Keratinocyte (primary cell): ENCODE measurements around the gene RING1. TPM values are rescaled to one million over a fixed set of nuclear protein-coding genes. Genes with fewer than 3 reads are reported as not detected.

Experiments
- DNase-seq: peaks from one replicate; pipeline ENCODE4 v3.0.0-alpha.2; 2011; ENCODE audit warnings: low read depth, missing footprints, low spot score
- FAIRE-seq: peaks from 2 replicates; lab custom pipeline; 2011; peaks lifted over from hg19 to GRCh38; lab: Jason Lieb, UNC
- H2AFZ ChIP-seq: 2 replicates; pipeline ENCODE4 v1.6.0; 2012; ENCODE audit warnings: low read length, control low read depth, inconsistent platforms; ENCODE audit not compliant: control insufficient read depth
- H3K27ac ChIP-seq: 2 replicates; pipeline ENCODE4 v1.5.1; 2011; ENCODE audit warnings: low read length; ENCODE audit not compliant: control insufficient read depth, insufficient read depth
- H3K27me3 ChIP-seq: 3 replicates; pipeline ENCODE4 v1.6.0; 2011; ENCODE audit warnings: low read length; ENCODE audit not compliant: control insufficient read depth, insufficient read depth; ENCODE audit errors: extremely low read depth
- H3K36me3 ChIP-seq, 2 experiments: 2 replicates in 1 of 2; 3 replicates in 1 of 2; pipeline ENCODE4 v1.5.1; 2011; ENCODE audit warnings: low read length in 2 of 2, mild to moderate bottlenecking in 1 of 2; ENCODE audit not compliant: control insufficient read depth in 2 of 2, insufficient read depth in 2 of 2; ENCODE audit errors: extremely low read depth in 1 of 2
- H3K4me1 ChIP-seq: 3 replicates; pipeline ENCODE4 v1.5.1; 2011; ENCODE audit warnings: low read length; ENCODE audit not compliant: control insufficient read depth, insufficient read depth; ENCODE audit errors: extremely low read depth
- H3K4me2 ChIP-seq: 3 replicates; pipeline ENCODE4 v1.6.0; 2011; ENCODE audit warnings: low read depth, low read length; ENCODE audit not compliant: control insufficient read depth, insufficient read depth; ENCODE audit errors: extremely low read depth
- H3K4me3 ChIP-seq, 3 experiments: fragments of 200-600 bp in 1 of 3; sonication (generic) in 1 of 3; 2 replicates in 2 of 3; 3 replicates in 1 of 3; pipeline ENCODE4 v1.5.1; 2011 to 2016; ENCODE audit warnings: low read length in 3 of 3, mild to moderate bottlenecking in 3 of 3, control low read depth in 2 of 3, inconsistent platforms in 1 of 3, low read depth in 1 of 3, mixed read lengths in 1 of 3, mixed run types in 1 of 3, moderate library complexity in 1 of 3; ENCODE audit not compliant: control insufficient read depth in 2 of 3, insufficient read depth in 2 of 3; ENCODE audit errors: extremely low read depth in 1 of 3
- H3K79me2 ChIP-seq: 2 replicates; pipeline ENCODE4 v1.6.0; 2012; ENCODE audit warnings: low read length; ENCODE audit not compliant: control insufficient read depth, insufficient read depth
- H3K9ac ChIP-seq: 3 replicates; pipeline ENCODE4 v1.6.0; 2011; ENCODE audit warnings: low read length; ENCODE audit not compliant: control insufficient read depth, insufficient read depth; ENCODE audit errors: extremely low read depth
- H3K9me1 ChIP-seq: 3 replicates; pipeline ENCODE4 v1.6.0; 2011; ENCODE audit warnings: low read length; ENCODE audit not compliant: control insufficient read depth, insufficient read depth; ENCODE audit errors: extremely low read depth
- H3K9me3 ChIP-seq: 2 replicates; pipeline ENCODE4 v1.5.1; 2012; ENCODE audit warnings: low read depth, low read length; ENCODE audit not compliant: control insufficient read depth
- H4K20me1 ChIP-seq: 3 replicates; pipeline ENCODE4 v1.6.0; 2011; ENCODE audit warnings: low read length; ENCODE audit not compliant: control insufficient read depth, insufficient read depth; ENCODE audit errors: extremely low read depth
- EZH2 ChIP-seq: IDR thresholded peaks from one replicate; pipeline ENCODE4 v1.6.1; 2012; ENCODE audit warnings: inconsistent platforms, mild to moderate bottlenecking, low read length, moderate library complexity
- dilution Hi-C: fragments of 300-500 bp; cut with MboI; formaldehyde crosslinking; loops from one replicate; pipeline ENCODE4 v1.7.0; 2020; ENCODE audit warnings: low sequenced_read_pairs; ENCODE audit not compliant: extremely low pct_ligation_motif_present
- polyA plus RNA-seq, 5 experiments: library from polyadenylated mRNA; depleted of rRNA in 3 of 5; stranded (reverse) in 3 of 5; stranded (forward) in 1 of 5; unstranded in 1 of 5; fragments of >200 nt; gene quantifications; 1 replicate in 1 of 5; 2 replicates in 3 of 5; 3 replicates in 1 of 5; pipeline versions ENCODE4 v1.2.1 to v1.2.3, GENCODE V29; 2011 to 2012; ENCODE audit warnings: missing spikeins in 2 of 5, low read depth in 1 of 5, low replicate concordance in 1 of 5
- TF ChIP-seq, protein P1 (sequence below), 3 experiments: IDR thresholded peaks in 1 of 3; conservative IDR thresholded peaks in 1 of 3; optimal IDR thresholded peaks in 1 of 3; 2 replicates in 2 of 3; 3 replicates in 1 of 3; pipeline versions ENCODE3 to v1.5.1; 2011; ENCODE audit warnings: low read length in 3 of 3, mild to moderate bottlenecking in 3 of 3, moderate library complexity in 2 of 3, control low read depth in 1 of 3, inconsistent platforms in 1 of 3; ENCODE audit not compliant: insufficient read depth in 2 of 3; ENCODE audit errors: extremely low read depth in 1 of 3

RING1 gene
- polyA plus RNA-seq, 1 donor (not counting 4 experiments of a cell fraction or from before 2014, with no cell fraction given), result 23.0 TPM

DNA sequence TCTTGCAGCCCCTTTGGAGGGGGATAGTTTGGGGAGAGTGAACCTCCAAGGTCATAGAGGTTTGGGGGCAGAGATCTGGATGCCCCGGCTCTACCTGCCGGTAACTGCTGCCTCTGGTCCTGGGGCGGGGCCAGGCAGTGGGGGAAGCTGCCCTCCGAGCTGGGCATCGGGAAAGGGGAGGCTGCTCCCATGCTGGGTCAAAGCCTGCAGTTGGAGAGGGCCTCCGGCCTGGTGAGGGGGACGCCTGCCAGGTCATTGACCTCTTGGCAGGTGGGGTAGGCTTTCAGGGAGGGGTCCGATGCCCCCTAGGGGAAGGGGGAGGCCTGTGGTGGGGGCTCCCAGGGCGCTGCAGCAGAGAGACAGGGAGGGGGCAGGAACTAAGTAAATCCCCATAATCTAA lies 23.1 kb upstream of the RING1 start:
- Histone ChIP-seq H2AFZ (no peak overlapping the region), H3K4me1 (no peaks in the 10 kb centered on the region), H3K4me3 (no peak overlapping the region), H3K9ac (no peak overlapping the region), H3K4me2 (no peak overlapping the region), H3K9me3 (no peaks in the 10 kb centered on the region), H3K27ac (no peak overlapping the region), H4K20me1 (no peaks in the 10 kb centered on the region), H3K27me3 (peaks cover 2% of the 10 kb centered on the region), H3K9me1 (no peaks in the 10 kb centered on the region), H3K36me3 (no peaks in the 10 kb centered on the region), H3K79me2 (no peaks in the 10 kb centered on the region)
- FAIRE-seq (no peak), DNase-seq (no peak)
- dilution Hi-C loops, result no loop called here
- TF ChIP-seq EZH2, result no peak
- TF ChIP-seq, protein P1, sequence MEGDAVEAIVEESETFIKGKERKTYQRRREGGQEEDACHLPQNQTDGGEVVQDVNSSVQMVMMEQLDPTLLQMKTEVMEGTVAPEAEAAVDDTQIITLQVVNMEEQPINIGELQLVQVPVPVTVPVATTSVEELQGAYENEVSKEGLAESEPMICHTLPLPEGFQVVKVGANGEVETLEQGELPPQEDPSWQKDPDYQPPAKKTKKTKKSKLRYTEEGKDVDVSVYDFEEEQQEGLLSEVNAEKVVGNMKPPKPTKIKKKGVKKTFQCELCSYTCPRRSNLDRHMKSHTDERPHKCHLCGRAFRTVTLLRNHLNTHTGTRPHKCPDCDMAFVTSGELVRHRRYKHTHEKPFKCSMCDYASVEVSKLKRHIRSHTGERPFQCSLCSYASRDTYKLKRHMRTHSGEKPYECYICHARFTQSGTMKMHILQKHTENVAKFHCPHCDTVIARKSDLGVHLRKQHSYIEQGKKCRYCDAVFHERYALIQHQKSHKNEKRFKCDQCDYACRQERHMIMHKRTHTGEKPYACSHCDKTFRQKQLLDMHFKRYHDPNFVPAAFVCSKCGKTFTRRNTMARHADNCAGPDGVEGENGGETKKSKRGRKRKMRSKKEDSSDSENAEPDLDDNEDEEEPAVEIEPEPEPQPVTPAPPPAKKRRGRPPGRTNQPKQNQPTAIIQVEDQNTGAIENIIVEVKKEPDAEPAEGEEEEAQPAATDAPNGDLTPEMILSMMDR (optimal IDR thresholded peaks at IDR 0.05 in 1 of 3, IDR thresholded peaks at IDR 0.05 in 1 of 3, conservative IDR thresholded peaks at IDR 0.05 in 1 of 3; ENCODE audit: extremely low read depth in 1 of 3, insufficient read depth in 2 of 3, low read length in 3 of 3), result no peak

DNA sequence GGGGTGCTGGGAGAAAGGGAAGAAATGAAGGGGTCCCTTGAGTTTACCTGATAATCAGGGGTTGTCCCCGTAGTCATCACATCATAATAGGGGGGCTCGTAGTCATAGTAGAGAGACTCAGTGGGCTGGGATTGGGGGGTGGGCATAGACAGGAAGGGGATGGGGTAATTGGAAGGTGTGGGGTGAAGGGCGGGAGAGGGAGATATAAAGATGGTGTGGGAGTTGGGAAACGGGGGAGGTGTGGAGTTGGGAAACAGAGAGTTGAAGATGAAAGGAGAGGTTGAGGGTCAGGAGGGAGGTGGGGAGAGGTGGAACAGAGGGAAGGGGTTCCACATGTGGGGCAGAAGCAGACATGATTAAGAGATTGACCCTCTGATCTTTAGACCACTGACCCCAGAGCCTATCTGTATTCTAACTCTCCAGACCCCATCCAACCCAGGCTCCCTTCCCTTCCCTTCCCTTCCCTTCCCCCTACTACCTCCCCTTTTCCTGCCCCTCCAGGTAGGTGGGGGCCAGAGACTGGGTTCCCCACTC lies 22.6 kb upstream of the RING1 start:
- H3K36me3 ChIP-seq, result no peaks in the 10 kb centered on the region
- no peak overlapping the region for H3K4me2 ChIP-seq
- FAIRE-seq (no peak), DNase-seq (no peak)
- no peak overlapping the region for H3K4me3 ChIP-seq
- H3K9ac ChIP-seq, result no peak overlapping the region
- no peak overlapping the region for H2AFZ ChIP-seq
- H3K27ac ChIP-seq, result no peak overlapping the region
- dilution Hi-C loops, result no loop called here
- H3K27me3 ChIP-seq, result peaks cover 7% of the 10 kb centered on the region
- H3K9me3 ChIP-seq, result no peaks in the 10 kb centered on the region
- no peaks in the 10 kb centered on the region for H4K20me1 ChIP-seq
- H3K9me1 ChIP-seq, result no peaks in the 10 kb centered on the region
- TF ChIP-seq, protein P1 (optimal IDR thresholded peaks at IDR 0.05 in 1 of 3, IDR thresholded peaks at IDR 0.05 in 1 of 3, conservative IDR thresholded peaks at IDR 0.05 in 1 of 3; ENCODE audit: extremely low read depth in 1 of 3, insufficient read depth in 2 of 3, low read length in 3 of 3), result no peak
- no peak for TF ChIP-seq EZH2
- no peaks in the 10 kb centered on the region for H3K4me1 ChIP-seq
- no peaks in the 10 kb centered on the region for H3K79me2 ChIP-seq
